ENCODE results near the gene ANO3.

GRCh38 chr11:26467506-26467905 lies 135.6 kb downstream of the ANO3 start:
- TF ChIP-seq CTCF (IDR thresholded peaks at IDR 0.05) (no peak), POLR2A (IDR thresholded peaks at IDR 0.05) (no peak), POLR2AphosphoS5 (IDR thresholded peaks at IDR 0.05; ENCODE audit: insufficient read depth in 1 of 2, low read depth in 1 of 2) (no peak)

Data from vagina (tissue), 2 donors.